GM21390 (cell line): ENCODE results near the gene C1QTNF9.
"Not testable (repeated sequence)": the region's sequence is repeated elsewhere in the genome, so short reads cannot be mapped to it uniquely, and the experiment has no call there.

Experiments
- ATAC-seq: cut with Tn5 transposase; IDR thresholded peaks from one replicate; pipeline ENCODE4 v1.9.1; 2021; ENCODE audit not compliant: unreplicated experiment

C1QTNF9 gene

GRCh38 chr13:24319641-24320040 is 10.3 kb downstream of the C1QTNF9 start:
- not testable (repeated sequence) for ATAC-seq

- not testable (repeated sequence) for ATAC-seq
Measured at GRCh38 chr13:24321416-24321815, 12.0 kb downstream of the C1QTNF9 start.

- not testable (repeated sequence) for ATAC-seq
Measured at GRCh38 chr13:24322470-24322869, 13.1 kb downstream of the C1QTNF9 start.

- ATAC-seq: no peak
Measured at GRCh38 chr13:24323036-24323738, 13.8 kb downstream of the C1QTNF9 start.

GRCh38 chr13:24323739-24324075 is 14.3 kb downstream of the C1QTNF9 start:
- ATAC-seq: no peak

- not testable (repeated sequence) for ATAC-seq
Measured at GRCh38 chr13:24327598-24327997, 18.2 kb downstream of the C1QTNF9 start.

GRCh38 chr13:24328145-24328544 is 18.8 kb downstream of the C1QTNF9 start:
- ATAC-seq: no peak

- no peak for ATAC-seq
Measured at GRCh38 chr13:24338721-24339120, 29.3 kb downstream of the C1QTNF9 start.

GRCh38 chr13:24339937-24340607 is 30.7 kb downstream of the C1QTNF9 start:
- ATAC-seq: no peak

GRCh38 chr13:24340608-24340955 is 31.2 kb downstream of the C1QTNF9 start:
- no peak for ATAC-seq

- ATAC-seq: no peak
Measured at GRCh38 chr13:24341439-24341838, 32.1 kb downstream of the C1QTNF9 start.

GRCh38 chr13:24348385-24348784 is 39.0 kb downstream of the C1QTNF9 start:
- no peak for ATAC-seq

GRCh38 chr13:24348797-24349515 is 39.6 kb downstream of the C1QTNF9 start:
- no peak for ATAC-seq

- ATAC-seq: not testable (repeated sequence)
Measured at GRCh38 chr13:24349778-24350664, 40.6 kb downstream of the C1QTNF9 start.

GRCh38 chr13:24351423-24351822 is 42.0 kb downstream of the C1QTNF9 start:
- ATAC-seq: no peak

GRCh38 chr13:24353736-24354135 is 44.4 kb downstream of the C1QTNF9 start:
- ATAC-seq: no peak

GRCh38 chr13:24355103-24355502 is 45.7 kb downstream of the C1QTNF9 start:
- ATAC-seq: no peak

- no peak for ATAC-seq
Measured at GRCh38 chr13:24356270-24356669, 46.9 kb downstream of the C1QTNF9 start.

GRCh38 chr13:24356837-24357236 is 47.5 kb downstream of the C1QTNF9 start:
- no peak for ATAC-seq

- no peak for ATAC-seq
Measured at GRCh38 chr13:24357756-24358155, 48.4 kb downstream of the C1QTNF9 start.

- not testable (repeated sequence) for ATAC-seq
Measured at GRCh38 chr13:24358836-24359235, 49.5 kb downstream of the C1QTNF9 start.
